ENCODE measurements around the gene BAZ2B.

The BAZ2B gene

GRCh38 chr2:159571540-159572260, 44.6 kb downstream of the BAZ2B start:
- Histone ChIP-seq H3K4me3 (ENCODE audit: low read length) (no peak overlapping the region), H3K9ac (ENCODE audit: low read depth, low read length) (no peak overlapping the region), H3K4me1 (ENCODE audit: insufficient read depth, low read length) (peaks cover 10% of the 10 kb centered on the region; the same call in 1 of the 2 replicates), H3K27ac (ENCODE audit: low read length) (no peak overlapping the region), H3K27me3 (ENCODE audit: insufficient read depth, low read length) (no peaks in the 10 kb centered on the region), H3K36me3 (ENCODE audit: insufficient read depth, low read depth, low read length) (peaks cover 9% of the 10 kb centered on the region; the same call in 1 of the 2 replicates), H3K9me3 (ENCODE audit: insufficient read depth, low read depth, low read length) (peaks cover 14% of the 10 kb centered on the region)

GRCh38 chr2:159564081-159564480, 52.3 kb downstream of the BAZ2B start:
- Histone ChIP-seq H3K36me3 (ENCODE audit: insufficient read depth, low read depth, low read length) (no peaks in the 10 kb centered on the region), H3K9me3 (ENCODE audit: insufficient read depth, low read depth, low read length) (no peaks in the 10 kb centered on the region), H3K4me3 (ENCODE audit: low read length) (no peak overlapping the region), H3K27me3 (ENCODE audit: insufficient read depth, low read length) (no peaks in the 10 kb centered on the region), H3K4me1 (ENCODE audit: insufficient read depth, low read length) (no peaks in the 10 kb centered on the region), H3K9ac (ENCODE audit: low read depth, low read length) (no peak overlapping the region), H3K27ac (ENCODE audit: low read length) (no peak overlapping the region)

GRCh38 chr2:159562248-159562647, 54.1 kb downstream of the BAZ2B start:
- Histone ChIP-seq H3K4me1 (ENCODE audit: insufficient read depth, low read length) (no peaks in the 10 kb centered on the region), H3K9ac (ENCODE audit: low read depth, low read length) (no peak overlapping the region), H3K27ac (ENCODE audit: low read length) (no peak overlapping the region), H3K9me3 (ENCODE audit: insufficient read depth, low read depth, low read length) (no peaks in the 10 kb centered on the region), H3K27me3 (ENCODE audit: insufficient read depth, low read length) (no peaks in the 10 kb centered on the region), H3K4me3 (ENCODE audit: low read length) (no peak overlapping the region), H3K36me3 (ENCODE audit: insufficient read depth, low read depth, low read length) (no peaks in the 10 kb centered on the region)

- Histone ChIP-seq H3K4me1 (ENCODE audit: insufficient read depth, low read length) (no peaks in the 10 kb centered on the region), H3K9me3 (ENCODE audit: insufficient read depth, low read depth, low read length) (no peaks in the 10 kb centered on the region), H3K4me3 (ENCODE audit: low read length) (no peak overlapping the region), H3K27me3 (ENCODE audit: insufficient read depth, low read length) (no peaks in the 10 kb centered on the region), H3K27ac (ENCODE audit: low read length) (no peak overlapping the region), H3K9ac (ENCODE audit: low read depth, low read length) (no peak overlapping the region), H3K36me3 (ENCODE audit: insufficient read depth, low read depth, low read length) (no peaks in the 10 kb centered on the region)
Observed at GRCh38 chr2:159561786-159562185, 54.6 kb downstream of the BAZ2B start.

GRCh38 chr2:159561242-159561641, 55.1 kb downstream of the BAZ2B start:
- Histone ChIP-seq H3K27me3 (ENCODE audit: insufficient read depth, low read length) (no peaks in the 10 kb centered on the region), H3K27ac (ENCODE audit: low read length) (no peak overlapping the region), H3K4me3 (ENCODE audit: low read length) (no peak overlapping the region), H3K9me3 (ENCODE audit: insufficient read depth, low read depth, low read length) (no peaks in the 10 kb centered on the region), H3K9ac (ENCODE audit: low read depth, low read length) (no peak overlapping the region), H3K36me3 (ENCODE audit: insufficient read depth, low read depth, low read length) (no peaks in the 10 kb centered on the region), H3K4me1 (ENCODE audit: insufficient read depth, low read length) (no peaks in the 10 kb centered on the region)

GRCh38 chr2:159559034-159559433, 57.3 kb downstream of the BAZ2B start:
- no peaks in the 10 kb centered on the region for H3K27me3 ChIP-seq (ENCODE audit: insufficient read depth, low read length)
- H3K36me3 ChIP-seq (ENCODE audit: insufficient read depth, low read depth, low read length): no peaks in the 10 kb centered on the region
- no peaks in the 10 kb centered on the region for H3K4me1 ChIP-seq (ENCODE audit: insufficient read depth, low read length)
- no peak overlapping the region for H3K9ac ChIP-seq (ENCODE audit: low read depth, low read length)
- no peak overlapping the region for H3K4me3 ChIP-seq (ENCODE audit: low read length)
- H3K27ac ChIP-seq (ENCODE audit: low read length): no peak overlapping the region
- H3K9me3 ChIP-seq (ENCODE audit: insufficient read depth, low read depth, low read length): no peaks in the 10 kb centered on the region

GRCh38 chr2:159558479-159558878, 57.9 kb downstream of the BAZ2B start:
- H3K9me3 ChIP-seq (ENCODE audit: insufficient read depth, low read depth, low read length): no peaks in the 10 kb centered on the region
- no peaks in the 10 kb centered on the region for H3K27me3 ChIP-seq (ENCODE audit: insufficient read depth, low read length)
- no peaks in the 10 kb centered on the region for H3K36me3 ChIP-seq (ENCODE audit: insufficient read depth, low read depth, low read length)
- H3K9ac ChIP-seq (ENCODE audit: low read depth, low read length): no peak overlapping the region
- H3K4me3 ChIP-seq (ENCODE audit: low read length): no peak overlapping the region
- no peak overlapping the region for H3K27ac ChIP-seq (ENCODE audit: low read length)
- H3K4me1 ChIP-seq (ENCODE audit: insufficient read depth, low read length): no peaks in the 10 kb centered on the region

GRCh38 chr2:159557437-159558034, 58.8 kb downstream of the BAZ2B start:
- Histone ChIP-seq H3K27ac (ENCODE audit: low read length) (no peak overlapping the region), H3K27me3 (ENCODE audit: insufficient read depth, low read length) (no peaks in the 10 kb centered on the region), H3K4me3 (ENCODE audit: low read length) (no peak overlapping the region), H3K36me3 (ENCODE audit: insufficient read depth, low read depth, low read length) (no peaks in the 10 kb centered on the region), H3K4me1 (ENCODE audit: insufficient read depth, low read length) (no peaks in the 10 kb centered on the region), H3K9me3 (ENCODE audit: insufficient read depth, low read depth, low read length) (no peaks in the 10 kb centered on the region), H3K9ac (ENCODE audit: low read depth, low read length) (no peak overlapping the region)

- H3K9ac ChIP-seq (ENCODE audit: low read depth, low read length): no peak overlapping the region
Observed at GRCh38 chr2:159555651-159556392, 60.5 kb downstream of the BAZ2B start.

GRCh38 chr2:159553727-159554126, 62.6 kb downstream of the BAZ2B start:
- H3K27me3 ChIP-seq (ENCODE audit: insufficient read depth, low read length): no peaks in the 10 kb centered on the region
- no peak overlapping the region for H3K4me3 ChIP-seq (ENCODE audit: low read length)
- no peaks in the 10 kb centered on the region for H3K36me3 ChIP-seq (ENCODE audit: insufficient read depth, low read depth, low read length)
- H3K4me1 ChIP-seq (ENCODE audit: insufficient read depth, low read length): no peaks in the 10 kb centered on the region
- H3K9ac ChIP-seq (ENCODE audit: low read depth, low read length): no peak overlapping the region
- no peak overlapping the region for H3K27ac ChIP-seq (ENCODE audit: low read length)
- no peaks in the 10 kb centered on the region for H3K9me3 ChIP-seq (ENCODE audit: insufficient read depth, low read depth, low read length)

More at GRCh38 chr2:159555651-159556392, 60.5 kb downstream of the BAZ2B start:
- Histone ChIP-seq H3K27me3 (ENCODE audit: insufficient read depth, low read length) (no peaks in the 10 kb centered on the region), H3K4me1 (ENCODE audit: insufficient read depth, low read length) (no peaks in the 10 kb centered on the region), H3K4me3 (ENCODE audit: low read length) (no peak overlapping the region), H3K36me3 (ENCODE audit: insufficient read depth, low read depth, low read length) (no peaks in the 10 kb centered on the region), H3K27ac (ENCODE audit: low read length) (peak overlapping the region; percentile 1), H3K9me3 (ENCODE audit: insufficient read depth, low read depth, low read length) (no peaks in the 10 kb centered on the region)

GRCh38 chr2:159551806-159552205, 64.5 kb downstream of the BAZ2B start:
- H3K4me1 ChIP-seq (ENCODE audit: insufficient read depth, low read length): peaks cover 6% of the 10 kb centered on the region
- H3K9me3 ChIP-seq (ENCODE audit: insufficient read depth, low read depth, low read length): no peaks in the 10 kb centered on the region
- H3K27ac ChIP-seq (ENCODE audit: low read length): no peak overlapping the region
- no peaks in the 10 kb centered on the region for H3K27me3 ChIP-seq (ENCODE audit: insufficient read depth, low read length)
- no peak overlapping the region for H3K9ac ChIP-seq (ENCODE audit: low read depth, low read length)
- H3K4me3 ChIP-seq (ENCODE audit: low read length): no peak overlapping the region
- H3K36me3 ChIP-seq (ENCODE audit: insufficient read depth, low read depth, low read length): no peaks in the 10 kb centered on the region

GRCh38 chr2:159550231-159550630, 66.1 kb downstream of the BAZ2B start:
- 0 out of 2 replicates have a peak, but pooled peaks cover 4% of the 10 kb centered on the region for H3K36me3 ChIP-seq (ENCODE audit: insufficient read depth, low read depth, low read length)

More at GRCh38 chr2:159550231-159550630, 66.1 kb downstream of the BAZ2B start:
- Histone ChIP-seq H3K27me3 (ENCODE audit: insufficient read depth, low read length) (no peaks in the 10 kb centered on the region), H3K27ac (ENCODE audit: low read length) (no peak overlapping the region), H3K9ac (ENCODE audit: low read depth, low read length) (no peak overlapping the region), H3K4me1 (ENCODE audit: insufficient read depth, low read length) (peaks cover 8% of the 10 kb centered on the region), H3K4me3 (ENCODE audit: low read length) (no peak overlapping the region), H3K9me3 (ENCODE audit: insufficient read depth, low read depth, low read length) (no peaks in the 10 kb centered on the region)

Measured in iPS-20b (cell line).